ENCODE results near the gene UBAC2.

DNA sequence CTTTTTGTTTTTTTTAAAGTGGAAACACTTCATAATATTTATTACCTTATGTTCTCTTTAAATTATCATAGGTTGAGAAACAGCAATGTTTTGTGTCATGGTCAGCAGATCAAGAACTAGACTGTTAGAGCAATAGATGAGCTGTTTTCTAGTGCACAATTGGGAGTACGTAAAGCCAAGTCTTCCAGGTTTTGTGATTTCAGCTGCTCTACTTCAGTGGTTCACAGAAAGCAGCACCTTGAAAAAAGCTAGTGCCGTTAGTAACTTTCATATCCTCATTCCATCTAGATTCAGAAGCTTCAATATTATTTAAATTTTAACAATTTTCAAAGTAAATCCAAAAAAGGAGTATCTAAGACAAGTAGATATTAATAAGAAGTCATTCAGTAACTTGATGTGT is 55.6 kb downstream of the UBAC2 start:
- TF ChIP-seq POLR2AphosphoS5 (IDR thresholded peaks at IDR 0.05; ENCODE audit: low read depth, low read length), result no peak
- TF ChIP-seq POLR2A (IDR thresholded peaks at IDR 0.05; ENCODE audit: low read depth, low read length), result no peak
